GM12878 (cell line): Measurements from ENCODE around the gene ARID3B. TPM values are rescaled to one million over a fixed set of nuclear protein-coding genes. Genes with fewer than 3 reads are reported as not detected.

Source experiments
- ATAC-seq: fragments of 200-7000 bp; cut with Tn5 transposase; 3 replicates; pipeline ENCODE4 v1.9.1; 2020; ENCODE audit warnings: mild to moderate bottlenecking, moderate library complexity
- BruUV-seq: library from RNA; stranded (reverse); fragments of 400-500 nt; replicated peaks from 2 replicates; lab custom pipeline; 2021; lab: Mats Ljungman, UMichigan
- CTCF ChIA-PET: fragments of 300-600 bp; sonication (Branson Sonifier 250); formaldehyde crosslinking; extraction: SDS; loops from one replicate; lab custom pipeline; 2021; ENCODE audit warnings: inconsistent platforms; lab: Yijun Ruan, JAX
- POLR2A ChIA-PET: fragments of 350-600 bp; formaldehyde crosslinking; extraction: SDS; loops from one replicate; lab custom pipeline; 2021; ENCODE audit warnings: inconsistent platforms; lab: Charles Lee
- RAD21 ChIA-PET: fragments of 300-600 bp; sonication (Branson Sonifier 250); formaldehyde crosslinking; loops from one replicate; lab custom pipeline; 2023; ENCODE audit warnings: antibody characterized with exemption; ENCODE audit not compliant: unreplicated experiment; lab: Charles Lee
- SMC1A ChIA-PET: fragments of 300-600 bp; sonication (Branson Sonifier 250); formaldehyde crosslinking; loops from one replicate; lab custom pipeline; 2023; ENCODE audit not compliant: unreplicated experiment, uncharacterized antibody; lab: Charles Lee
- DNase-seq: peaks from one replicate; pipeline ENCODE4 v3.0.0-alpha.2; 2011; ENCODE audit warnings: low read depth, low spot score
- FAIRE-seq: peaks from 3 replicates; lab custom pipeline; 2011; peaks lifted over from hg19 to GRCh38; lab: Jason Lieb, UNC
- H2AFZ ChIP-seq: 2 replicates; pipeline ENCODE4 v1.6.0; 2011; ENCODE audit warnings: low read depth, low read length, control low read depth; ENCODE audit not compliant: control insufficient read depth
- H3K27ac ChIP-seq: 2 replicates; pipeline ENCODE4 v1.5.1; 2011; ENCODE audit warnings: control low read depth; ENCODE audit not compliant: control insufficient read depth, insufficient read depth
- H3K27me3 ChIP-seq, 2 experiments: replicated peaks in 1 of 2; 2 replicates each; pipeline versions ENCODE4 v1.6.0 to v1.6.1; 2011; ENCODE audit warnings: low read length in 1 of 2; ENCODE audit not compliant: control insufficient read depth in 2 of 2, insufficient read depth in 2 of 2
- H3K36me3 ChIP-seq, 2 experiments: 2 replicates each; pipeline ENCODE4 v1.5.1; 2011; ENCODE audit warnings: low read length in 1 of 2; ENCODE audit not compliant: control insufficient read depth in 2 of 2, insufficient read depth in 2 of 2
- H3K4me1 ChIP-seq: 2 replicates; pipeline ENCODE4 v1.6.1; 2011; ENCODE audit warnings: mild to moderate bottlenecking, low read length, moderate library complexity, mixed read lengths; ENCODE audit not compliant: control insufficient read depth, insufficient read depth
- H3K4me2 ChIP-seq: 2 replicates; pipeline ENCODE4 v1.6.0; 2011; ENCODE audit warnings: control low read depth; ENCODE audit not compliant: control insufficient read depth, insufficient read depth
- H3K4me3 ChIP-seq: fragments of 200-600 bp; sonication (generic); 2 replicates; pipeline ENCODE4 v1.5.1; 2016
- H3K79me2 ChIP-seq: 2 replicates; pipeline ENCODE4 v1.6.0; 2011; ENCODE audit warnings: low read length; ENCODE audit not compliant: control insufficient read depth, insufficient read depth
- H3K9ac ChIP-seq: 2 replicates; pipeline ENCODE4 v1.8.0; 2011; ENCODE audit warnings: low read length, control low read depth, mixed read lengths; ENCODE audit not compliant: control insufficient read depth, insufficient read depth
- H3K9me3 ChIP-seq: replicated peaks from 3 replicates; pipeline ENCODE4 v1.5.1; 2011; ENCODE audit warnings: mild to moderate bottlenecking, low read length; ENCODE audit not compliant: control insufficient read depth, insufficient read depth
- H4K20me1 ChIP-seq: 2 replicates; pipeline ENCODE4 v1.6.0; 2011; ENCODE audit not compliant: control insufficient read depth, insufficient read depth
- DPF2 ChIP-seq: fragments of 450-650 bp; IDR thresholded peaks from 2 replicates; pipeline ENCODE4 v1.6.1; 2017; ENCODE audit warnings: mild to moderate bottlenecking
- EP300 ChIP-seq, 2 experiments: fragments of 150-350 bp in 1 of 2; IDR thresholded peaks; 2 replicates each; pipeline ENCODE4 v1.6.1; 2011 to 2012; ENCODE audit warnings: low read depth in 2 of 2, low read length in 2 of 2, borderline replicate concordance in 1 of 2, improper control_type of control experiment in 1 of 2, inconsistent platforms in 1 of 2; ENCODE audit not compliant: control insufficient read depth in 1 of 2
- HDGF ChIP-seq: fragments of 450-650 bp; IDR thresholded peaks from 2 replicates; pipeline ENCODE4 v1.6.1; 2016; ENCODE audit warnings: antibody characterized with exemption
- MEF2A ChIP-seq: IDR thresholded peaks from 2 replicates; pipeline ENCODE4 v1.6.1; 2011; ENCODE audit warnings: low read depth, mild to moderate bottlenecking, low read length, moderate library complexity; ENCODE audit not compliant: insufficient read depth
- MXI1 ChIP-seq: fragments of 150-350 bp; IDR thresholded peaks from 2 replicates; pipeline ENCODE4 v1.6.1; 2011; ENCODE audit warnings: low read depth, mild to moderate bottlenecking, inconsistent platforms, low read length, improper control_type of control experiment
- MYB ChIP-seq: fragments of 150-350 bp; IDR thresholded peaks from 2 replicates; pipeline ENCODE4 v1.6.1; 2014; ENCODE audit warnings: mild to moderate bottlenecking, low read depth, low read length, borderline replicate concordance
- NFIC ChIP-seq: IDR thresholded peaks from 2 replicates; pipeline ENCODE4 v1.6.1; 2012; ENCODE audit warnings: low read depth, mild to moderate bottlenecking, inconsistent platforms, low read length, moderate library complexity
- NR2F1 ChIP-seq: fragments of 450-650 bp; conservative IDR thresholded peaks from 2 replicates; pipeline ENCODE4 v1.6.1; 2017; ENCODE audit warnings: mild to moderate bottlenecking
- SIX5 ChIP-seq: IDR thresholded peaks from 2 replicates; pipeline ENCODE4 v1.6.1; 2011; ENCODE audit warnings: mild to moderate bottlenecking, low read depth, low read length, moderate library complexity; ENCODE audit not compliant: severe bottlenecking
- SMAD1 ChIP-seq: fragments of 450-650 bp; IDR thresholded peaks from 2 replicates; pipeline ENCODE4 v1.6.1; 2018; ENCODE audit warnings: mild to moderate bottlenecking, low read depth; ENCODE audit not compliant: partially characterized antibody
- SREBF1 ChIP-seq: IDR thresholded peaks from 2 replicates; pipeline ENCODE4 v1.6.1; 2012; ENCODE audit warnings: mild to moderate bottlenecking, low read length
- STAT1 ChIP-seq: fragments of 450-650 bp; conservative IDR thresholded peaks from 2 replicates; pipeline ENCODE4 v1.6.1; 2014; ENCODE audit warnings: antibody characterized with exemption, mild to moderate bottlenecking
- TAF1 ChIP-seq: IDR thresholded peaks from 2 replicates; pipeline ENCODE4 v1.6.1; 2011; ENCODE audit warnings: mild to moderate bottlenecking, low read depth, low read length, borderline replicate concordance
- TCF12 ChIP-seq: IDR thresholded peaks from 2 replicates; pipeline ENCODE4 v1.6.1; 2011; ENCODE audit warnings: low read depth, mild to moderate bottlenecking, low read length
- TCF3 ChIP-seq: IDR thresholded peaks from 2 replicates; pipeline ENCODE4 v1.6.1; 2012; ENCODE audit warnings: low read depth, mild to moderate bottlenecking, low read length, borderline replicate concordance; ENCODE audit not compliant: insufficient read depth
- YY1 ChIP-seq: IDR thresholded peaks from 2 replicates; pipeline ENCODE4 v1.6.1; 2011; ENCODE audit warnings: low read depth, mild to moderate bottlenecking, low read length
- ZNF24 ChIP-seq: fragments of 450-650 bp; IDR thresholded peaks from 2 replicates; pipeline ENCODE4 v1.6.1; 2017; ENCODE audit warnings: antibody characterized with exemption, mild to moderate bottlenecking
- ZNF687 ChIP-seq: fragments of 450-650 bp; IDR thresholded peaks from 2 replicates; pipeline ENCODE4 v1.6.1; 2017; ENCODE audit warnings: mild to moderate bottlenecking, moderate library complexity
- WGBS: methylation state at CpG from one replicate; pipeline ENCODE4 v1.1.6; 2016; ENCODE audit warnings: low lambda C conversion rate; ENCODE audit not compliant: insufficient replicate concordance, insufficient coverage; ENCODE audit errors: missing lambda C conversion rate; 5-methylcytosine and 5-hydroxymethylcytosine counted together
- in situ Hi-C: fragments of 300-500 bp; cut with MboI; formaldehyde crosslinking; loops from 9 replicates; pipeline ENCODE4 v1.14.3; 2018; ENCODE audit warnings: mixed read lengths
- intact Hi-C: fragments of 100-400 bp; cut with micrococcal nuclease; formaldehyde crosslinking; loops from one replicate; pipeline ENCODE4 v1.14.2; 2022; ENCODE audit not compliant: unreplicated experiment
- polyA plus RNA-seq, 11 experiments: library from polyadenylated mRNA; depleted of rRNA in 4 of 11; unstranded in 6 of 11; stranded (reverse) in 5 of 11; fragments of >200 nt; fragmentation: Nextera tagmentation in 4 of 11; fragmentation: Illumina TruSeq in 1 of 11; extraction: Ambion mirVana in 4 of 11; extraction: Trizol in 1 of 11; gene quantifications; 1 replicate in 1 of 11; 2 replicates in 10 of 11; pipeline versions ENCODE4 v1.2.1 to v1.2.3, GENCODE V29; 2011 to 2016; ENCODE audit warnings: inconsistent platforms in 2 of 11, missing spikeins in 2 of 11, low read depth in 1 of 11
- total RNA-seq, 4 experiments: library from RNA; depleted of rRNA in 3 of 4; stranded (reverse); fragments of >200 nt in 3 of 4; fragmentation: Illumina TruSeq in 1 of 4; extraction: Trizol in 1 of 4; gene quantifications; 2 replicates each; pipeline versions ENCODE4 v1.2.1 to v1.2.3, GENCODE V29; 2013 to 2021

ARID3B gene
- total and polyA plus RNA-seq, 10 of the 15 experiments (the other 5 are each of a cell fraction or from before 2014, with no cell fraction given), result 1.1 to 33.4 (median 24.0) TPM

- CTCF ChIA-PET, result interaction anchor here (0.8 to 18.5 kb wide), 8 partner anchors 8 to 288 kb away, joined by 3 to 206 read pairs (median 4); no protein-coding TSS in a partner anchor
- peaks cover 35% of the 10 kb centered on the region for H3K79me2 ChIP-seq
- ATAC-seq (no peak), FAIRE-seq (no peak), DNase-seq (no peak)
- H3K4me3 ChIP-seq, result no peak overlapping the region
- TF ChIP-seq TCF3, result no peak
- TF ChIP-seq ZNF687, result no peak
- no peak for TF ChIP-seq SREBF1
- no peak for TF ChIP-seq STAT1
- no peak for TF ChIP-seq ZNF24
- no peak for TF ChIP-seq TAF1
- TF ChIP-seq MEF2A, result no peak
- no peak for TF ChIP-seq SMAD1
- no peak for TF ChIP-seq HDGF
- TF ChIP-seq YY1, result no peak
- no peak for TF ChIP-seq MYB
- TF ChIP-seq NR2F1, result no peak
- TF ChIP-seq TCF12, result no peak
- TF ChIP-seq SIX5, result no peak
- no peak for TF ChIP-seq MXI1
- TF ChIP-seq EP300 (IDR thresholded peaks at IDR 0.05; ENCODE audit: borderline replicate concordance in 1 of 2, control insufficient read depth in 1 of 2, low read depth in 2 of 2, low read length in 2 of 2), result no peak
- TF ChIP-seq DPF2, result no peak
- TF ChIP-seq NFIC, result no peak
- intact Hi-C loops (no loop called here), in situ Hi-C loops (no loop called here)
- peak overlapping the region; percentile 90 for H3K4me2 ChIP-seq
- peaks cover 9% of the 10 kb centered on the region; the same call in 1 of the 2 replicates for H3K4me1 ChIP-seq
- 37% methylated on average over 6 of the region's 6 CpGs for WGBS
- H3K9ac ChIP-seq, result no peak overlapping the region
- H3K27ac ChIP-seq, result no peak overlapping the region
- H3K36me3 ChIP-seq, result 0 out of 4 replicates have a peak, but pooled peaks cover 0 to 2% of the 10 kb centered on the region in 2 experiments
- BruUV-seq, result no TSS peak
- no peak overlapping the region for H2AFZ ChIP-seq
- POLR2A ChIA-PET, result interaction anchor here (0.6 to 4.8 kb wide), 7 partner anchors 15 to 235 kb away, joined by 3 to 30 read pairs (median 4); partner anchors contain the start of genes ARID3B and UBL7
- SMC1A ChIA-PET, result interaction anchor here (1.0 to 2.2 kb wide), 5 partner anchors 18 to 73 kb away, joined by 3 to 10 read pairs (median 5); no protein-coding TSS in a partner anchor
- H3K27me3 ChIP-seq, result no peaks in the 10 kb centered on the region; a peak in 1 of 4 replicates
- no peaks in the 10 kb centered on the region for H3K9me3 ChIP-seq
- H4K20me1 ChIP-seq, result peaks cover 9% of the 10 kb centered on the region
- RAD21 ChIA-PET, result interaction anchor here (1.1 to 2.1 kb wide), 4 partner anchors 15 to 228 kb away, joined by 5 to 9 read pairs (median 7); partner anchors contain the start of gene ARID3B
Measured at GRCh38 chr15:74613089-74613952, 72.3 kb downstream of the ARID3B start.
